Lower leg skin (tissue), 4 donors: ENCODE data around the gene ZNF41. TPM values are rescaled to one million over a fixed set of nuclear protein-coding genes. Genes with fewer than 3 reads are reported as not detected.

Experiments used
- DNase-seq, 2 donors: peaks; one replicate each; pipeline ENCODE4 v3.0.0-alpha.2; 2019; ENCODE audit warnings: low spot score in 2 of 2
- H3K4me3 ChIP-seq: fragments of 200-600 bp; sonication (generic); 2 replicates; pipeline ENCODE4 v1.5.1; 2017; ENCODE audit warnings: mild to moderate bottlenecking, low read depth; ENCODE audit not compliant: poor library complexity, severe bottlenecking
- POLR2A ChIP-seq, 2 donors: fragments of 450-650 bp; IDR thresholded peaks; one replicate each; pipeline ENCODE4 v1.6.1; 2016 to 2017; ENCODE audit warnings: antibody characterized with exemption in 2 of 2, mild to moderate bottlenecking in 1 of 2, moderate library complexity in 1 of 2
- WGBS, 2 donors: methylation state at CpG; one replicate each; pipeline ENCODE4 v1.1.5; 2018; 5-methylcytosine and 5-hydroxymethylcytosine counted together
- intact Hi-C: fragments of 100-400 bp; cut with DNase I; formaldehyde crosslinking; loops from one replicate; pipeline ENCODE4 v1.15.0; 2023; ENCODE audit warnings: low total_unique reads
- total RNA-seq, 4 donors: library from RNA; depleted of rRNA; stranded (reverse); fragments of >200 nt; gene quantifications; one replicate each; pipeline ENCODE4 v1.1.0, GENCODE V29; 2016
- TF ChIP-seq, protein P1 (sequence below), 3 donors: fragments of 450-650 bp; IDR thresholded peaks; one replicate each; pipeline ENCODE4 v1.5.1; 2016; ENCODE audit warnings: antibody characterized with exemption in 3 of 3, mild to moderate bottlenecking in 3 of 3, moderate library complexity in 2 of 3

The ZNF41 gene
- total RNA-seq, 4 donors from 2014 or later: 4.6 to 12.9 (median 7.7) TPM

DNA sequence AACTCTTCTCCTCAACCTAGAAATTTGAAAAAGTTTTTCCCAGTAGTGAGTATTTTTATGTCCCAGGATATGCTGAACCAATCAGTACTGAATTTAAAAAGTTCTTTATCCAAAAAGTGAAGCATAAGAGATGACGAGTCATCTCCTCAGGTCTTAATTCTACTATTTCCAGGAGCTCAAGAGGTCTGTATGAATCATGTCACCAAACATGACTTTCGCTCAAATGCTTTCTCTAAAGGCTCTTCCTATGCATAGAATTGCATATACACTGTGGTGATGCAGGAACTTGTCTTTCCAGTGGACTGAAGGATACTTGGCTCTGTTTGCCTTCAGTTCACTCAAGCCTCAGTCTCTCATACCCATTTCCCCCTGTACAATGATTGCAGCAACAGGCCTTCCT, 36.1 kb downstream of the ZNF41 start:
- H3K4me3 ChIP-seq: no peak overlapping the region
- WGBS, 2 donors: 81 to 96% methylated on average over 2 of the region's 2 CpGs
- no peak for DNase-seq
- intact Hi-C loops: no loop called here
- no peak for TF ChIP-seq POLR2A (IDR thresholded peaks at IDR 0.05)
- TF ChIP-seq, protein P1, sequence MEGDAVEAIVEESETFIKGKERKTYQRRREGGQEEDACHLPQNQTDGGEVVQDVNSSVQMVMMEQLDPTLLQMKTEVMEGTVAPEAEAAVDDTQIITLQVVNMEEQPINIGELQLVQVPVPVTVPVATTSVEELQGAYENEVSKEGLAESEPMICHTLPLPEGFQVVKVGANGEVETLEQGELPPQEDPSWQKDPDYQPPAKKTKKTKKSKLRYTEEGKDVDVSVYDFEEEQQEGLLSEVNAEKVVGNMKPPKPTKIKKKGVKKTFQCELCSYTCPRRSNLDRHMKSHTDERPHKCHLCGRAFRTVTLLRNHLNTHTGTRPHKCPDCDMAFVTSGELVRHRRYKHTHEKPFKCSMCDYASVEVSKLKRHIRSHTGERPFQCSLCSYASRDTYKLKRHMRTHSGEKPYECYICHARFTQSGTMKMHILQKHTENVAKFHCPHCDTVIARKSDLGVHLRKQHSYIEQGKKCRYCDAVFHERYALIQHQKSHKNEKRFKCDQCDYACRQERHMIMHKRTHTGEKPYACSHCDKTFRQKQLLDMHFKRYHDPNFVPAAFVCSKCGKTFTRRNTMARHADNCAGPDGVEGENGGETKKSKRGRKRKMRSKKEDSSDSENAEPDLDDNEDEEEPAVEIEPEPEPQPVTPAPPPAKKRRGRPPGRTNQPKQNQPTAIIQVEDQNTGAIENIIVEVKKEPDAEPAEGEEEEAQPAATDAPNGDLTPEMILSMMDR (IDR thresholded peaks at IDR 0.05): no peak

DNA sequence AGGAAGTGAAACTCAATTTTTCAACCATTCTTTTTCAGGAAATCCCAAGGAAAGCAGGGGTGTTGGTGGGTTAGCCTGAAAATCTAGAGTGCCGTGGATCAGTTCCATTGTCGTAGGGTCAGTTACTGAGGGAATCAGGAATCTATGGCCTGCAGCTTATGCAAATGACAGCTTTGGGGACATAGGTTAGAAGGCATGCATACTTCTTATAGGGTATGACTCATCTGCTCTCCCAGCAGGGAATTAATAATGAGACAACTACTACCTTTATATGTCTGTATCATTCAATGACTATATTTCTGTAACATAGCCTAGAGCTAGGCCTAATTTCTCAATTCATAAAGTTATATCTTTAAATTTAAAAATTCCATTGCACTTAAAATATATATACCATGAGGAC, 36.6 kb downstream of the ZNF41 start:
- no peak for TF ChIP-seq POLR2A (IDR thresholded peaks at IDR 0.05)
- TF ChIP-seq, protein P1 (IDR thresholded peaks at IDR 0.05): no peak
- no peak for DNase-seq
- 94 to 98% methylated on average over 2 of the region's 2 CpGs for WGBS, 2 donors
- no peak overlapping the region for H3K4me3 ChIP-seq
- intact Hi-C loops: no loop called here

DNA sequence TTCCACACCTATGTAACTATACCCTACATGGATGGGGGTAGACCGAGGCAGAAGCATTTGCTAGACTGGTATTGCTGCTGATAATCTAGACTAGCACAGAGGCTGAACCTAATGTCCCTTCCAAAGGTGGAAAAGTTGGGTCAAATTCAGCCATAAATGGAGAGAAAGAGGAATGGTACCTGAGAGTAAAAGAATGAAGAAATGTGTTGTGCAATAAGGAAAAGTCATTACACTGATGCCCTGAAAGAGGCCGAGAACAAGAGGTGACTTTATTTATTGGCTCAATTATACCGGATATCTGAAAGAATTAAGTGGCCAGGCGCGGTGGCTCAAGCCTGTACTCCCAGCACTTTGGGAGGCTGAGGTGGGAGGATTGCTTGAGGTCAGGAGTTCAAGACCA, 52.1 kb downstream of the ZNF41 start:
- intact Hi-C loops: no loop called here
- TF ChIP-seq, protein P1 (IDR thresholded peaks at IDR 0.05): no peak
- TF ChIP-seq POLR2A (IDR thresholded peaks at IDR 0.05): no peak
- DNase-seq: no peak
- WGBS, 2 donors: 91 to 97% methylated on average over 5 of the region's 5 CpGs
- no peak overlapping the region for H3K4me3 ChIP-seq

DNA sequence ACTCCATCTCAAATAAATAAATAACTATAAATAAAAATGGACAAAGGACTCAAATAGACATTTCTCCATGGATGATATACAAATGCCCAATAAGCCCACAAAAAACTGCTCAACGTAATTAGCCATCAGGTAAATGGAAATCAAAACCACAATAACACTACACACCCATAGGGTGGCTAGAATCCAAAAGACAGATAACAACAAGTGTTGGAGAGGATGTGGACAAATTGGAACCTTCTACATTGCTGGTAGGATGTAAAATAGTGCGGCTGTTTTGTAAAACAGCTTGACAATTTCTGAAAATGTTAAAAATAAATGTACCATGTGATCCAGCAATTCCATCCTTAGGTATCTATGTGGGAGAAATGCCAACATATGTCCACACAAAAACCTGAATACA, 60.6 kb downstream of the ZNF41 start:
- DNase-seq: no peak
- no peak overlapping the region for H3K4me3 ChIP-seq
- TF ChIP-seq POLR2A (IDR thresholded peaks at IDR 0.05): no peak
- TF ChIP-seq, protein P1 (IDR thresholded peaks at IDR 0.05): no peak
- 63 to 75% methylated on average over 2 of the region's 2 CpGs for WGBS, 2 donors
- intact Hi-C loops: no loop called here

DNA sequence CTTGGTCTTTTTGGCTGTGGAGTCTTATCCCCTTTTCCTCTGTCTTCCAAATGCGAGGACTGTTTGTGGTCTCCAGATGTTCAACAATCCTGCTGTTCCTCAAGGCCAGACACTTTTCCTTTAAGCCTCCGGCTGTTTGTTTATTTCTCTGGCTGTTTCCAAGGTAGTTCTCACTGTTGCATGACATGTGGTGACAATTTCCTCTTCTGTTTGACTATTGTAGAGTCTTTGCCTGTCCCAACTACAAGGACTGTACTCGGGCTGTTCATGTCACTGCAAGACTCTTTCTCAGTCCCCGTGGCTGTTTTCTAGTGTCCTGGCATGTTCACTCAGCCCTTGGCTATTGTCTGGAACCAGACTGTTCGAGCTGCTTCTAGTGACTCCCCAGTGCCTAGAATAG, 62.1 kb downstream of the ZNF41 start:
- peak in 1 of 2 donors; percentile 8 for DNase-seq
- intact Hi-C loops: no loop called here
- no peak overlapping the region for H3K4me3 ChIP-seq
- 43% methylated on average over 5 of the region's 5 CpGs for WGBS, 2 donors
- TF ChIP-seq, protein P1 (IDR thresholded peaks at IDR 0.05): no peak
- no peak for TF ChIP-seq POLR2A (IDR thresholded peaks at IDR 0.05)

DNA sequence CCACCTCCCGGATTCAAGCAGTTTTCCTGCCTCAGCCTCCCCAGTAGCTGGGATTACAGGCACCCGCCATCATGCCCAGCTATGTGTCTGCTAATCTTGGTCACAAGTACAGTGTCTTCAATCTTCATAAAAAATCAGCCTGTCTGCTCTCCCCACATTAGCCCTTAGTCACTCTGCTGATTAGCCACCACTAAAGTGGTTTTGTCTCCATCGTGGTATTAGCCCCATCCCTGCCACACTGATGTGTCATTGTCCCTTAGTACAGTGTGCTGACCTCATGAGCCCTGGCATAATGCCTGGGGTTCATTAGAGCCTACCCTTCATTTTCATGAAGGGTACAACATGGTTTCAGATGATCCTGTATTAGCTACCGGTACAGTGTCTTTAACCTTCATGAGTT, 62.8 kb downstream of the ZNF41 start:
- intact Hi-C loops: no loop called here

More for the DNA sequence above, 62.8 kb downstream of the ZNF41 start:
- TF ChIP-seq, protein P1 (IDR thresholded peaks at IDR 0.05): no peak
- H3K4me3 ChIP-seq: no peak overlapping the region
- 89 to 93% methylated on average over 4 of the region's 4 CpGs for WGBS, 2 donors
- no peak for DNase-seq
